GM12878 (cell line): Measurements from ENCODE around the gene ANKRD66. TPM values are rescaled to one million over a fixed set of nuclear protein-coding genes. Genes with fewer than 3 reads are reported as not detected.

Source experiments
- ATAC-seq: fragments of 200-7000 bp; cut with Tn5 transposase; 3 replicates; pipeline ENCODE4 v1.9.1; 2020; ENCODE audit warnings: mild to moderate bottlenecking, moderate library complexity
- BruUV-seq: library from RNA; stranded (reverse); fragments of 400-500 nt; replicated peaks from 2 replicates; lab custom pipeline; 2021; lab: Mats Ljungman, UMichigan
- CTCF ChIA-PET: fragments of 300-600 bp; sonication (Branson Sonifier 250); formaldehyde crosslinking; extraction: SDS; loops from one replicate; lab custom pipeline; 2021; ENCODE audit warnings: inconsistent platforms; lab: Yijun Ruan, JAX
- POLR2A ChIA-PET: fragments of 350-600 bp; formaldehyde crosslinking; extraction: SDS; loops from one replicate; lab custom pipeline; 2021; ENCODE audit warnings: inconsistent platforms; lab: Charles Lee
- RAD21 ChIA-PET: fragments of 300-600 bp; sonication (Branson Sonifier 250); formaldehyde crosslinking; loops from one replicate; lab custom pipeline; 2023; ENCODE audit warnings: antibody characterized with exemption; ENCODE audit not compliant: unreplicated experiment; lab: Charles Lee
- SMC1A ChIA-PET: fragments of 300-600 bp; sonication (Branson Sonifier 250); formaldehyde crosslinking; loops from one replicate; lab custom pipeline; 2023; ENCODE audit not compliant: unreplicated experiment, uncharacterized antibody; lab: Charles Lee
- DNase-seq: peaks from one replicate; pipeline ENCODE4 v3.0.0-alpha.2; 2011; ENCODE audit warnings: low read depth, low spot score
- FAIRE-seq: peaks from 3 replicates; lab custom pipeline; 2011; peaks lifted over from hg19 to GRCh38; lab: Jason Lieb, UNC
- H2AFZ ChIP-seq: 2 replicates; pipeline ENCODE4 v1.6.0; 2011; ENCODE audit warnings: low read depth, low read length, control low read depth; ENCODE audit not compliant: control insufficient read depth
- H3K27ac ChIP-seq: 2 replicates; pipeline ENCODE4 v1.5.1; 2011; ENCODE audit warnings: control low read depth; ENCODE audit not compliant: control insufficient read depth, insufficient read depth
- H3K27me3 ChIP-seq, 2 experiments: replicated peaks in 1 of 2; 2 replicates each; pipeline versions ENCODE4 v1.6.0 to v1.6.1; 2011; ENCODE audit warnings: low read length in 1 of 2; ENCODE audit not compliant: control insufficient read depth in 2 of 2, insufficient read depth in 2 of 2
- H3K36me3 ChIP-seq, 2 experiments: 2 replicates each; pipeline ENCODE4 v1.5.1; 2011; ENCODE audit warnings: low read length in 1 of 2; ENCODE audit not compliant: control insufficient read depth in 2 of 2, insufficient read depth in 2 of 2
- H3K4me1 ChIP-seq: 2 replicates; pipeline ENCODE4 v1.6.1; 2011; ENCODE audit warnings: mild to moderate bottlenecking, low read length, moderate library complexity, mixed read lengths; ENCODE audit not compliant: control insufficient read depth, insufficient read depth
- H3K4me2 ChIP-seq: 2 replicates; pipeline ENCODE4 v1.6.0; 2011; ENCODE audit warnings: control low read depth; ENCODE audit not compliant: control insufficient read depth, insufficient read depth
- H3K4me3 ChIP-seq: fragments of 200-600 bp; sonication (generic); 2 replicates; pipeline ENCODE4 v1.5.1; 2016
- H3K79me2 ChIP-seq: 2 replicates; pipeline ENCODE4 v1.6.0; 2011; ENCODE audit warnings: low read length; ENCODE audit not compliant: control insufficient read depth, insufficient read depth
- H3K9ac ChIP-seq: 2 replicates; pipeline ENCODE4 v1.8.0; 2011; ENCODE audit warnings: low read length, control low read depth, mixed read lengths; ENCODE audit not compliant: control insufficient read depth, insufficient read depth
- H3K9me3 ChIP-seq: replicated peaks from 3 replicates; pipeline ENCODE4 v1.5.1; 2011; ENCODE audit warnings: mild to moderate bottlenecking, low read length; ENCODE audit not compliant: control insufficient read depth, insufficient read depth
- H4K20me1 ChIP-seq: 2 replicates; pipeline ENCODE4 v1.6.0; 2011; ENCODE audit not compliant: control insufficient read depth, insufficient read depth
- ATF3 ChIP-seq: IDR thresholded peaks from 2 replicates; pipeline ENCODE4 v1.6.1; 2011; ENCODE audit warnings: low read depth, mild to moderate bottlenecking, low read length, moderate library complexity, borderline replicate concordance; ENCODE audit errors: extremely low read depth
- ETV6 ChIP-seq, 2 experiments: fragments of 450-650 bp in 1 of 2; IDR thresholded peaks in 1 of 2; conservative IDR thresholded peaks in 1 of 2; 2 replicates each; pipeline ENCODE4 v1.6.1; 2014; ENCODE audit warnings: antibody characterized with exemption in 1 of 2, borderline replicate concordance in 1 of 2, low read depth in 1 of 2, mild to moderate bottlenecking in 1 of 2, moderate library complexity in 1 of 2
- HDAC6 ChIP-seq: fragments of 200-600 bp; sonication (generic); IDR thresholded peaks from one replicate; pipeline ENCODE4 v1.8.0; 2017; ENCODE audit warnings: antibody characterized with exemption; ENCODE audit not compliant: unreplicated experiment
- NFXL1 ChIP-seq: fragments of 450-650 bp; IDR thresholded peaks from 2 replicates; pipeline ENCODE4 v1.6.1; 2017; ENCODE audit warnings: antibody characterized with exemption, mild to moderate bottlenecking, borderline replicate concordance
- PBX3 ChIP-seq: IDR thresholded peaks from 2 replicates; pipeline ENCODE4 v1.6.1; 2011; ENCODE audit warnings: mild to moderate bottlenecking, low read depth, low read length, moderate library complexity; ENCODE audit not compliant: insufficient replicate concordance
- RUNX3 ChIP-seq: IDR thresholded peaks from 2 replicates; pipeline ENCODE4 v1.6.1; 2012; ENCODE audit warnings: low read length, inconsistent platforms
- SIN3A ChIP-seq: IDR thresholded peaks from 2 replicates; pipeline ENCODE4 v1.6.1; 2012; ENCODE audit warnings: low read depth, low read length, improper control_type of control experiment
- TAF1 ChIP-seq: IDR thresholded peaks from 2 replicates; pipeline ENCODE4 v1.6.1; 2011; ENCODE audit warnings: mild to moderate bottlenecking, low read depth, low read length, borderline replicate concordance
- ZNF207 ChIP-seq: fragments of 450-650 bp; IDR thresholded peaks from 2 replicates; pipeline ENCODE4 v1.6.1; 2014; ENCODE audit warnings: antibody characterized with exemption, mild to moderate bottlenecking, borderline replicate concordance
- WGBS: methylation state at CpG from one replicate; pipeline ENCODE4 v1.1.6; 2016; ENCODE audit warnings: low lambda C conversion rate; ENCODE audit not compliant: insufficient replicate concordance, insufficient coverage; ENCODE audit errors: missing lambda C conversion rate; 5-methylcytosine and 5-hydroxymethylcytosine counted together
- in situ Hi-C: fragments of 300-500 bp; cut with MboI; formaldehyde crosslinking; loops from 9 replicates; pipeline ENCODE4 v1.14.3; 2018; ENCODE audit warnings: mixed read lengths
- intact Hi-C: fragments of 100-400 bp; cut with micrococcal nuclease; formaldehyde crosslinking; loops from one replicate; pipeline ENCODE4 v1.14.2; 2022; ENCODE audit not compliant: unreplicated experiment
- polyA plus RNA-seq, 11 experiments: library from polyadenylated mRNA; depleted of rRNA in 4 of 11; unstranded in 6 of 11; stranded (reverse) in 5 of 11; fragments of >200 nt; fragmentation: Nextera tagmentation in 4 of 11; fragmentation: Illumina TruSeq in 1 of 11; extraction: Ambion mirVana in 4 of 11; extraction: Trizol in 1 of 11; gene quantifications; 1 replicate in 1 of 11; 2 replicates in 10 of 11; pipeline versions ENCODE4 v1.2.1 to v1.2.3, GENCODE V29; 2011 to 2016; ENCODE audit warnings: inconsistent platforms in 2 of 11, missing spikeins in 2 of 11, low read depth in 1 of 11
- total RNA-seq, 4 experiments: library from RNA; depleted of rRNA in 3 of 4; stranded (reverse); fragments of >200 nt in 3 of 4; fragmentation: Illumina TruSeq in 1 of 4; extraction: Trizol in 1 of 4; gene quantifications; 2 replicates each; pipeline versions ENCODE4 v1.2.1 to v1.2.3, GENCODE V29; 2013 to 2021

ANKRD66 gene
- total and polyA plus RNA-seq, 10 of the 15 experiments (the other 5 are each of a cell fraction or from before 2014, with no cell fraction given) = not detected

DNA sequence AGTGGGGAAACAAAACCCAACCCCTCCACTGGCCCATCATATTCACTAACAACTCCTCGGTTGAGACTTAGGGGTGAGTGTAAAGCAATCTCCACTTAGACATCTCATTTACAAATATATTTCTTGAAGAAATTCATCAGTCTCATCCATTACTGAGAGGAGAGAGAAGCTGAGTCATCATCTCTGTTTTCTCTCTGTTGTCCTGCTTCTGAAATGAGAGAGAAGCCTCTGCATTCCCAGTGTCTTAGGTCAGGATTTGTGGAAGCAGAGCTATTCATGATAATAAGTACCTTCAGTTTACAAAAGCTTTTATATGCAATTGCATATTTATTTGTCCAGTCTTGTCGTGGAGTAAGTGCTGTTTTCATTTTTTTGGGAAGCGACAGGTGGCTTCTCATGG, 47.3 kb downstream of the ANKRD66 start:
- H2AFZ ChIP-seq = no peak overlapping the region

GRCh38 chr6:46795816-46796215, 49.1 kb downstream of the ANKRD66 start:
- H2AFZ ChIP-seq = no peak overlapping the region
- H3K27ac ChIP-seq = no peak overlapping the region
- ChIA-PET CTCF (no interaction called here), POLR2A (no interaction called here), SMC1A (no interaction called here), RAD21 (no interaction called here)
- no peak for DNase-seq
- BruUV-seq = no TSS peak
- no peak for ATAC-seq
- H3K4me2 ChIP-seq = no peak overlapping the region
- H3K79me2 ChIP-seq = no peaks in the 10 kb centered on the region
- 18% methylated on average over 3 of the region's 3 CpGs for WGBS
- in situ Hi-C loops (no loop called here), intact Hi-C loops (no loop called here)
- no peaks in the 10 kb centered on the region for H3K36me3 ChIP-seq
- H3K9me3 ChIP-seq = no peaks in the 10 kb centered on the region
- no peaks in the 10 kb centered on the region for H3K27me3 ChIP-seq
- H4K20me1 ChIP-seq = no peaks in the 10 kb centered on the region
- no peak overlapping the region for H3K4me3 ChIP-seq
- no peak for FAIRE-seq
- TF ChIP-seq ATF3 = no peak
- no peaks in the 10 kb centered on the region for H3K4me1 ChIP-seq
- H3K9ac ChIP-seq = no peak overlapping the region

More for the DNA sequence above, 47.3 kb downstream of the ANKRD66 start:
- Histone ChIP-seq H3K27me3 (no peaks in the 10 kb centered on the region), H3K27ac (no peak overlapping the region), H3K4me2 (no peak overlapping the region), H3K9me3 (no peaks in the 10 kb centered on the region), H3K4me3 (no peak overlapping the region), H3K4me1 (no peaks in the 10 kb centered on the region), H3K36me3 (no peaks in the 10 kb centered on the region), H4K20me1 (no peaks in the 10 kb centered on the region), H3K9ac (no peak overlapping the region), H3K79me2 (no peaks in the 10 kb centered on the region)
- WGBS = 31% methylated on average over 3 of the region's 3 CpGs
- RAD21 ChIA-PET = no interaction called here
- intact Hi-C loops = no loop called here
- SMC1A ChIA-PET = no interaction called here
- no peak for TF ChIP-seq RUNX3
- TF ChIP-seq NFXL1 = no peak
- no peak for TF ChIP-seq HDAC6
- no peak for TF ChIP-seq SIN3A
- no peak for TF ChIP-seq ZNF207
- no peak for TF ChIP-seq PBX3
- TF ChIP-seq ETV6 (conservative IDR thresholded peaks at IDR 0.05 in 1 of 2, IDR thresholded peaks at IDR 0.05 in 1 of 2; ENCODE audit: borderline replicate concordance in 1 of 2, low read depth in 1 of 2) = no peak
- TF ChIP-seq TAF1 = no peak
- DNase-seq (no peak), FAIRE-seq (no peak), ATAC-seq (no peak)
- no TSS peak for BruUV-seq
- CTCF ChIA-PET = no interaction called here
- in situ Hi-C loops = no loop called here
- POLR2A ChIA-PET = no interaction called here
